ENCODE results near the gene DNAJC10. TPM values are rescaled to one million over a fixed set of nuclear protein-coding genes. Genes with fewer than 3 reads are reported as not detected.

DNAJC10 gene
- total RNA-seq, 1 donor from 2014 or later, result 174 TPM

- no peaks in the 10 kb centered on the region for H3K4me1 ChIP-seq
- H4K20me1 ChIP-seq (ENCODE audit: low read depth), result no peaks in the 10 kb centered on the region
- H3K9me3 Mint-ChIP-seq, result no peaks in the 10 kb centered on the region
- H2AFZ ChIP-seq (replicated peaks), result no peak overlapping the region
- no peaks in the 10 kb centered on the region for H3K9me3 ChIP-seq (ENCODE audit: low read depth)
- H3K4me1 Mint-ChIP-seq, result peaks cover 4% of the 10 kb centered on the region
- H3K4me3 Mint-ChIP-seq, result no peak overlapping the region
- H3K27ac Mint-ChIP-seq, result no peak overlapping the region
- peaks cover 2% of the 10 kb centered on the region for H3K27me3 Mint-ChIP-seq (ENCODE audit: insufficient read depth, low read depth)
- H3K79me2 ChIP-seq (ENCODE audit: low read depth), result no peaks in the 10 kb centered on the region
- TF ChIP-seq CTCF (IDR thresholded peaks at IDR 0.05), result no peak
- TF ChIP-seq EZH2 (IDR thresholded peaks at IDR 0.05), result no peak
- TF ChIP-seq EZH2phosphoT487 (IDR thresholded peaks at IDR 0.05), result no peak
- peaks cover 7% of the 10 kb centered on the region for H3F3A ChIP-seq (ENCODE audit: low read depth)
- no peaks in the 10 kb centered on the region for H3K27me3 ChIP-seq
- H3K36me3 Mint-ChIP-seq, result peaks cover 9% of the 10 kb centered on the region
- H3K4me2 ChIP-seq, result no peak overlapping the region
- H3K9ac ChIP-seq, result no peak overlapping the region
- H3K4me3 ChIP-seq, result no peak overlapping the region
- H3K36me3 ChIP-seq, result peaks cover 17% of the 10 kb centered on the region
- no peak overlapping the region for H3K27ac ChIP-seq
- no peak for DNase-seq (ENCODE audit: low spot score)
Measured at GRCh38 chr2:182834293-182834692, 118.2 kb downstream of the DNAJC10 start.

DNA sequence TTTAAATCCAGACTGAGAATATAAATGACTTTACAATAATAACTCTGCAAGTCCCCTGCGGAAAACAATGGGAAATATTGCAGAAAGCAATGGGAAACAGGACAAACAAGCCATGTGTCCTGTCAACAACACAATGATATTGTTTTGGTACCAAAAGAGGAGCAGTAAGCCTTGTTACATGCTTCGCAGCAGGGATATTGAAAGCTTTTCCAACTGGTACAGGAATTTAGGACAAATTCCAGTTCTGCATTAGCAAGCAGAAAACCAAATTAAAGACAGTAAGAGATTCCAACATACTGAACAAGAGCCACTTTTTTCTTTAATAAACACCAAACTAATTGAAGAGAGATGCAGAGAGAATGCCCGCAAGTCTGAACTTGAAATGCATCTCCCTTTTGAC is 120.4 kb downstream of the DNAJC10 start:
- DNase-seq (ENCODE audit: low spot score), result no peak
- H3F3A ChIP-seq (ENCODE audit: low read depth), result peaks cover 7% of the 10 kb centered on the region
- H2AFZ ChIP-seq (replicated peaks), result no peak overlapping the region
- H3K4me3 ChIP-seq, result no peak overlapping the region
- no peaks in the 10 kb centered on the region for H3K27me3 ChIP-seq
- H3K4me1 ChIP-seq, result peaks cover 18% of the 10 kb centered on the region
- H4K20me1 ChIP-seq (ENCODE audit: low read depth), result no peaks in the 10 kb centered on the region
- H3K36me3 ChIP-seq, result peaks cover 17% of the 10 kb centered on the region
- H3K27ac ChIP-seq, result no peak overlapping the region
- no peak overlapping the region for H3K27ac Mint-ChIP-seq
- H3K36me3 Mint-ChIP-seq, result peaks cover 9% of the 10 kb centered on the region
- no peak for TF ChIP-seq EZH2phosphoT487 (IDR thresholded peaks at IDR 0.05)
- TF ChIP-seq CTCF (IDR thresholded peaks at IDR 0.05), result no peak
- TF ChIP-seq EZH2 (IDR thresholded peaks at IDR 0.05), result no peak
- H3K79me2 ChIP-seq (ENCODE audit: low read depth), result no peaks in the 10 kb centered on the region
- no peaks in the 10 kb centered on the region for H3K9me3 ChIP-seq (ENCODE audit: low read depth)
- no peak overlapping the region for H3K4me3 Mint-ChIP-seq
- no peak overlapping the region for H3K9ac ChIP-seq
- peaks cover 2% of the 10 kb centered on the region for H3K27me3 Mint-ChIP-seq (ENCODE audit: insufficient read depth, low read depth)
- no peaks in the 10 kb centered on the region for H3K9me3 Mint-ChIP-seq
- peaks cover 13% of the 10 kb centered on the region for H3K4me1 Mint-ChIP-seq
- H3K4me2 ChIP-seq, result no peak overlapping the region

Small RNA genes lying within 50 kb of the gene (small RNA-seq; reads per million reads assigned to genes)
- gene RF00019, result not detected

Other genes with a start within 250 kb of the DNAJC10 start
- 69.0 and 72.8 TPM in 2 replicates for gene FRZB, start 150.4 kb downstream of the DNAJC10 start, total RNA-seq (ENCODE audit: low replicate concordance)

All from neural progenitor cell (in vitro differentiated cells).